Pancreas (tissue), 10 donors: Measurements from ENCODE around the gene PPP1R1B. TPM values are rescaled to one million over a fixed set of nuclear protein-coding genes. Genes with fewer than 3 reads are reported as not detected.
A peak's percentile ranks its signal among the peaks of the same experiment; 100 is the strongest.

Experiments
- ATAC-seq, 4 donors: fragments of 200-7000 bp; cut with Tn5 transposase; one replicate each; pipeline versions ENCODE4 v1.8.0 to v1.9.1; 2020; ENCODE audit warnings: mild to moderate bottlenecking in 4 of 4, moderate library complexity in 4 of 4
- DNase-seq, 6 donors: peaks; one replicate each; pipeline ENCODE4 v3.0.0-alpha.2; 2020
- FAIRE-seq: peaks from 2 replicates; lab custom pipeline; 2012; peaks lifted over from hg19 to GRCh38; lab: Jason Lieb, UNC
- H3K27ac ChIP-seq, 4 donors: fragments of 200-600 bp; sonication (generic); 1 replicate in 3 of 4; 2 replicates in 1 of 4; pipeline versions ENCODE4 v1.5.0 to v1.8.0; 2020
- H3K27me3 ChIP-seq, 4 donors: fragments of 200-600 bp; one replicate each; pipeline ENCODE4 v1.8.0; 2021
- H3K36me3 ChIP-seq, 3 donors: fragments of 200-600 bp; sonication (generic) in 1 of 3; one replicate each; pipeline versions ENCODE4 v1.5.0 to v1.8.0; 2020 to 2021
- H3K4me1 ChIP-seq, 3 donors: fragments of 200-600 bp; one replicate each; pipeline ENCODE4 v1.8.0; 2021
- H3K4me3 ChIP-seq, 4 donors: fragments of 200-600 bp; sonication (generic) in 2 of 4; one replicate each; pipeline versions ENCODE4 v1.5.0 to v1.8.0; 2020 to 2021
- H3K9me3 ChIP-seq, 4 donors: fragments of 200-600 bp; one replicate each; pipeline ENCODE4 v1.8.0; 2021
- CTCF ChIP-seq, 4 donors: fragments of 200-600 bp; sonication (generic) in 3 of 4; IDR thresholded peaks; one replicate each; pipeline versions ENCODE4 v1.5.0 to v1.8.0; 2021; ENCODE audit warnings: antibody characterized with exemption in 4 of 4
- WGBS, 2 donors: extraction: QIAGEN DNeasy Blood & Tissue Kit; methylation state at CpG; one replicate each; pipeline ENCODE4 v1.1.7; 2013; 5-methylcytosine and 5-hydroxymethylcytosine counted together
- intact Hi-C, 3 donors: fragments of 100-400 bp; cut with DNase I; formaldehyde crosslinking; loops; one replicate each; pipeline versions ENCODE4 v1.11.1 to v1.14.2; 2022
- polyA plus RNA-seq, 2 donors: library from polyadenylated mRNA; stranded (reverse); fragments of 200-250 nt; gene quantifications; one replicate each; pipeline ENCODE4 v1.2.3, GENCODE V29; 2013
- total RNA-seq, 6 donors: library from RNA; stranded (reverse); fragmentation: NEBNext Ultra II Directional in 4 of 6; extraction: Animal tissue kit (Norgen Biotek cat#: 25700) in 4 of 6; gene quantifications; one replicate each; pipeline versions ENCODE4 v1.2.1 to v1.2.4, GENCODE V29; 2021 to 2023
- donor health status: healthy with polysubstance abuse.
- donor health status: DM: no; HTN: no; CAD: no; lungs with moderate emphysema.
- donor health status: DM: no; HTN: no; CAD: no.
- donor health status: control.
- donor health status: control.
- donor health status: Bipolar disorder and iron deficiency.
- donor health status: DM: yes; HTN: yes; CAD: no.
- donor health status: DM: no; HTN: no; CAD: no.
- donor health status: DM: no; HTN: no; CAD: no.
- donor health status: DM: yes; HTN: yes; CAD: no.

The PPP1R1B gene
- total and polyA plus RNA-seq, 8 donors: 42.8 to 201 (median 63.5) TPM

- ATAC-seq (peak; percentile 39 to 70 (median 53)), FAIRE-seq (no peak), DNase-seq (peak in 2 of 6 donors; percentile 33 to 71)
- 1% methylated on average over 38 to 66 of the region's 66 CpGs for WGBS, 2 donors
- no peak for TF ChIP-seq CTCF (IDR thresholded peaks at IDR 0.05)
- intact Hi-C loops: no loop called here
- Histone ChIP-seq H3K27me3 (peaks cover 0 to 46% (median 17%) of the 10 kb centered on the region in 4 donors), H3K4me1 (peaks cover 7 to 15% (median 10%) of the 10 kb centered on the region in 3 donors), H3K9me3 (no peaks in the 10 kb centered on the region), H3K4me3 (peak overlapping the region in 2 of 4 donors; percentile 20 to 32), H3K36me3 (no peaks in the 10 kb centered on the region), H3K27ac (no peak overlapping the region)
These were observed 20.2 kb upstream of the PPP1R1B start for GRCh38 chr17:39606434-39607056.

- intact Hi-C loops: no loop called here
- peak overlapping the region in 2 of 4 donors; percentile 20 to 32 for H3K4me3 ChIP-seq
- no peak for ATAC-seq
- no peak overlapping the region for H3K27ac ChIP-seq
- no peak for FAIRE-seq
- peaks cover 7 to 15% (median 10%) of the 10 kb centered on the region in 3 donors for H3K4me1 ChIP-seq
- 2 to 5% methylated on average over 35 to 40 of the region's 40 CpGs for WGBS, 2 donors
- H3K9me3 ChIP-seq: no peaks in the 10 kb centered on the region
- peak in 3 of 6 donors; percentile 21 to 59 (median 57) for DNase-seq
- no peaks in the 10 kb centered on the region for H3K36me3 ChIP-seq
- no peak for TF ChIP-seq CTCF (IDR thresholded peaks at IDR 0.05)
- peaks cover 0 to 39% (median 15%) of the 10 kb centered on the region in 4 donors for H3K27me3 ChIP-seq
These were observed 19.5 kb upstream of the PPP1R1B start for GRCh38 chr17:39607057-39607850.

GRCh38 chr17:39607851-39608130, 19.0 kb upstream of the PPP1R1B start, which contains the start of gene NEUROD2:
Gene NEUROD2 (minus strand): TSS chr17:39607920. CDS start chr17:39606599, 1,321 bp downstream.
- H3K4me3 ChIP-seq: peak within 1 kb of the TSS in 2 of 4 donors; percentile 20 to 32
- peaks cover 7 to 15% (median 10%) of the 10 kb centered on the region in 3 donors for H3K4me1 ChIP-seq
- TF ChIP-seq CTCF (IDR thresholded peaks at IDR 0.05): no peak
- H3K27ac ChIP-seq: no peak within 1 kb of the TSS
- no peaks in the 10 kb centered on the region for H3K36me3 ChIP-seq
- no peaks in the 10 kb centered on the region for H3K9me3 ChIP-seq
- intact Hi-C loops: no loop called here
- peaks cover 0 to 39% (median 14%) of the 10 kb centered on the region in 4 donors for H3K27me3 ChIP-seq
- ATAC-seq: no peak
- peak in 1 of 6 donors; percentile 1 for DNase-seq
- WGBS, 2 donors: 6 to 8% methylated on average over 20 of the region's 20 CpGs
- FAIRE-seq: no peak

- ATAC-seq: no peak
- Histone ChIP-seq H3K4me3 (no peak overlapping the region), H3K36me3 (no peaks in the 10 kb centered on the region), H3K9me3 (no peaks in the 10 kb centered on the region), H3K27ac (no peak overlapping the region), H3K4me1 (peaks cover 7 to 15% (median 10%) of the 10 kb centered on the region in 3 donors), H3K27me3 (peaks cover 0 to 39% (median 14%) of the 10 kb centered on the region in 4 donors)
- WGBS, 2 donors: 24 to 32% methylated on average over 14 to 15 of the region's 15 CpGs
- intact Hi-C loops: no loop called here
- no peak for TF ChIP-seq CTCF (IDR thresholded peaks at IDR 0.05)
- peak in 1 of 6 donors; percentile 64 for DNase-seq
- FAIRE-seq: no peak
These were observed 18.4 kb upstream of the PPP1R1B start for GRCh38 chr17:39608142-39608981.
